Mucosa of descending colon (tissue), 3 donors: Measurements from ENCODE around the gene BARHL1. TPM values are rescaled to one million over a fixed set of nuclear protein-coding genes. Genes with fewer than 3 reads are reported as not detected.

Source experiments
- ATAC-seq: fragments of 200-7000 bp; cut with Tn5 transposase; one replicate; pipeline ENCODE4 v1.9.1; 2020; ENCODE audit warnings: mild to moderate bottlenecking, moderate library complexity
- DNase-seq, 3 donors: peaks; one replicate each; pipeline ENCODE4 v3.0.0-alpha.2; 2020
- H3K36me3 ChIP-seq: fragments of 200-600 bp; one replicate; pipeline ENCODE4 v1.8.0; 2021; ENCODE audit warnings: low read depth, mild to moderate bottlenecking
- H3K4me1 ChIP-seq: fragments of 200-600 bp; one replicate; pipeline ENCODE4 v1.8.0; 2021; ENCODE audit warnings: low read depth, mild to moderate bottlenecking
- H3K4me3 ChIP-seq: fragments of 200-600 bp; one replicate; pipeline ENCODE4 v1.8.0; 2021; ENCODE audit warnings: mild to moderate bottlenecking
- H3K9me3 ChIP-seq: fragments of 200-600 bp; one replicate; pipeline ENCODE4 v1.8.0; 2021; ENCODE audit warnings: mild to moderate bottlenecking
- CTCF ChIP-seq: fragments of 200-600 bp; IDR thresholded peaks from one replicate; pipeline ENCODE4 v1.8.0; 2022; ENCODE audit warnings: antibody characterized with exemption, mild to moderate bottlenecking
- intact Hi-C, 2 donors: fragments of 100-400 bp; cut with DNase I in 1 of 2; cut with micrococcal nuclease in 1 of 2; formaldehyde crosslinking; loops; one replicate each; pipeline versions ENCODE4 v1.11.0 to v1.11.1; 2022; cut with DNase I, micrococcal nuclease
- total RNA-seq, 3 donors: library from RNA; stranded (reverse); fragmentation: NEBNext Ultra II Directional in 2 of 3; extraction: Animal tissue kit (Norgen Biotek cat#: 25700) in 2 of 3; gene quantifications; one replicate each; pipeline versions ENCODE4 v1.2.1 to v1.2.4, GENCODE V29; 2021 to 2023
- donor health status: DM: no; HTN: no; CAD: no; lungs with moderate emphysema.
- donor health status: DM: no; HTN: no; CAD: no.
- donor health status: DM: no; HTN: yes; CAD: no.

Gene BARHL1
- total RNA-seq, 3 donors from 2014 or later, result not detected

GRCh38 chr9:132577119-132577518 lies 5.3 kb upstream of the BARHL1 start:
- no peak for TF ChIP-seq CTCF
- Histone ChIP-seq H3K4me1 (peaks cover 6% of the 10 kb centered on the region), H3K9me3 (no peaks in the 10 kb centered on the region), H3K36me3 (no peaks in the 10 kb centered on the region), H3K4me3 (no peak overlapping the region)
- intact Hi-C loops, result loop anchor here in 1 of 2 donors (5.0 kb wide), 1 partner anchor 70 kb away; no protein-coding TSS in a partner anchor
- ATAC-seq (no peak), DNase-seq (no peak)

GRCh38 chr9:132578367-132578932 lies 4.0 kb upstream of the BARHL1 start:
- no peak for ATAC-seq
- intact Hi-C loops, result loop anchor here in 1 of 2 donors (5.0 kb wide), 1 partner anchor 71 kb away; no protein-coding TSS in a partner anchor

GRCh38 chr9:132579427-132579798 lies 3.0 kb upstream of the BARHL1 start:
- no peaks in the 10 kb centered on the region for H3K9me3 ChIP-seq
- DNase-seq, result no peak
- intact Hi-C loops, result loop anchor here in 1 of 2 donors (5.0 kb wide), 1 partner anchor 72 kb away; no protein-coding TSS in a partner anchor
- H3K4me1 ChIP-seq, result peaks cover 6% of the 10 kb centered on the region
- no peak for TF ChIP-seq CTCF
- no peak for ATAC-seq
- H3K4me3 ChIP-seq, result no peak overlapping the region
- no peaks in the 10 kb centered on the region for H3K36me3 ChIP-seq

More at GRCh38 chr9:132578367-132578932, 4.0 kb upstream of the BARHL1 start:
- Histone ChIP-seq H3K9me3 (no peaks in the 10 kb centered on the region), H3K36me3 (no peaks in the 10 kb centered on the region), H3K4me3 (no peak overlapping the region), H3K4me1 (peaks cover 6% of the 10 kb centered on the region)
- no peak for DNase-seq
- TF ChIP-seq CTCF, result no peak

- Histone ChIP-seq H3K4me1 (peaks cover 6% of the 10 kb centered on the region), H3K4me3 (no peak overlapping the region), H3K9me3 (no peaks in the 10 kb centered on the region), H3K36me3 (no peaks in the 10 kb centered on the region)
- DNase-seq (no peak), ATAC-seq (no peak)
- intact Hi-C loops, result no loop called here
- no peak for TF ChIP-seq CTCF
Measured at GRCh38 chr9:132582786-132583583, 579 bp downstream of the BARHL1 start.

- intact Hi-C loops, result no loop called here
- no peak for DNase-seq
- TF ChIP-seq CTCF, result no peak
- Histone ChIP-seq H3K9me3 (no peaks in the 10 kb centered on the region), H3K36me3 (no peaks in the 10 kb centered on the region), H3K4me3 (no peak overlapping the region), H3K4me1 (peaks cover 6% of the 10 kb centered on the region)
- ATAC-seq, result no peak
Measured at GRCh38 chr9:132583584-132584304, 1.3 kb downstream of the BARHL1 start.
